Memory B cell (primary cell): Measurements from ENCODE around the gene KLHL29.

ENCODE experiments used
- ATAC-seq: fragments of 150-1000 bp; cut with Tn5 transposase; 2 replicates; pipeline ENCODE4 v1.10.0; 2021; ENCODE audit warnings: low read depth, mild to moderate bottlenecking, moderate library complexity
- DNase-seq, 2 donors: peaks; one replicate each; pipeline ENCODE4 v3.0.0; 2022; ENCODE audit warnings: low spot score in 2 of 2
- H3K27ac Mint-ChIP-seq: one replicate; pipeline ENCODE4 v1.8.0; 2022; ENCODE audit warnings: mild to moderate bottlenecking, moderate library complexity, mixed read lengths
- H3K27me3 Mint-ChIP-seq: one replicate; pipeline ENCODE4 v1.8.0; 2022; ENCODE audit warnings: mixed read lengths
- H3K36me3 Mint-ChIP-seq: one replicate; pipeline ENCODE4 v1.8.0; 2022; ENCODE audit warnings: mild to moderate bottlenecking, mixed read lengths
- H3K4me1 Mint-ChIP-seq: one replicate; pipeline ENCODE4 v1.8.0; 2022; ENCODE audit warnings: mixed read lengths
- H3K4me3 Mint-ChIP-seq: one replicate; pipeline ENCODE4 v1.8.0; 2022; ENCODE audit warnings: mild to moderate bottlenecking, moderate library complexity, mixed read lengths
- H3K9me3 Mint-ChIP-seq: one replicate; pipeline ENCODE4 v1.8.0; 2022; ENCODE audit warnings: mixed read lengths

KLHL29 gene

DNA sequence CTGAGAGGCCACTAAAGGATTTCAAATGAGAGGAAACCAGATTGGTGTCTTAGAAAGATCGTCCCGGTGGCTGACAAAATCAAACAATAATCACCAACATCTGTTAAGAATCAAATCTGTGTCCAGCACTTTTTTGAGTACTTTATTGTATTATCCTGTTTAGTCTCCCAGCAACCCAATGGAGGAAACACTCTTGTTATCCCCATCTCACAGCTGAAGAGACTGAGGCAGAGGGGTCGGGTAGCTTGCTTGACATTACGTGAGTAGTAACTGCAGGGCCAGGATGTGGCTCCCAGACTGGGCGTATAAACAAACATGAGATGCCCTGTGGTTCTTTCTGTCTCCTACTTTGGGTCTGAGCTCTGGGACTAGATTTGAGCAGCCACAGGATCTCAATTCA lies 76.0 kb downstream of the KLHL29 start:
- Mint-ChIP-seq H3K9me3 (no peaks in the 10 kb centered on the region), H3K27me3 (peaks cover 4% of the 10 kb centered on the region), H3K36me3 (no peaks in the 10 kb centered on the region), H3K4me3 (no peak overlapping the region), H3K27ac (no peak overlapping the region), H3K4me1 (no peaks in the 10 kb centered on the region)
- DNase-seq (no peak), ATAC-seq (no peak)

DNA sequence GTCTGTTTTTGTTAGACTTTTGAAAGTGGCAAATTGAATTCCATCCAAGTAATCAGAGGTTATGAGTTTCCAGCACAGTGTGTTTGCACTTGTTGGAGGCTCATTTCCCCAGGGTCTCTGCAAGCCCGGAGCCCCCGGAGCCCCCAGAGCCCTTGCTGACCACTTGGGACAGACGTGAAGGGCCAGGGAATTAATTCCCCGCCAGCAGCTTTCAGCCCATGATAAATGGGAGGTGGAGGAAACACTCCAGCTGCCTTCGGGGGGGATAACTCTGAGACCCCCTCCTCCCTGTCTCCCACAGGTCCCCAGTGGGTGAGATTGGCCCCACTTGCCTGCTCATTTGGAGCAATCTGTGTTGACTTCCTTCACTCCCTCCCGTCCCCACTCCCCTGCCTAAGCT lies 79.2 kb downstream of the KLHL29 start:
- H3K4me1 Mint-ChIP-seq: no peaks in the 10 kb centered on the region
- no peaks in the 10 kb centered on the region for H3K36me3 Mint-ChIP-seq
- no peaks in the 10 kb centered on the region for H3K9me3 Mint-ChIP-seq
- peaks cover 7% of the 10 kb centered on the region for H3K27me3 Mint-ChIP-seq
- no peak overlapping the region for H3K27ac Mint-ChIP-seq
- H3K4me3 Mint-ChIP-seq: no peak overlapping the region
- ATAC-seq (no peak), DNase-seq (no peak)

DNA sequence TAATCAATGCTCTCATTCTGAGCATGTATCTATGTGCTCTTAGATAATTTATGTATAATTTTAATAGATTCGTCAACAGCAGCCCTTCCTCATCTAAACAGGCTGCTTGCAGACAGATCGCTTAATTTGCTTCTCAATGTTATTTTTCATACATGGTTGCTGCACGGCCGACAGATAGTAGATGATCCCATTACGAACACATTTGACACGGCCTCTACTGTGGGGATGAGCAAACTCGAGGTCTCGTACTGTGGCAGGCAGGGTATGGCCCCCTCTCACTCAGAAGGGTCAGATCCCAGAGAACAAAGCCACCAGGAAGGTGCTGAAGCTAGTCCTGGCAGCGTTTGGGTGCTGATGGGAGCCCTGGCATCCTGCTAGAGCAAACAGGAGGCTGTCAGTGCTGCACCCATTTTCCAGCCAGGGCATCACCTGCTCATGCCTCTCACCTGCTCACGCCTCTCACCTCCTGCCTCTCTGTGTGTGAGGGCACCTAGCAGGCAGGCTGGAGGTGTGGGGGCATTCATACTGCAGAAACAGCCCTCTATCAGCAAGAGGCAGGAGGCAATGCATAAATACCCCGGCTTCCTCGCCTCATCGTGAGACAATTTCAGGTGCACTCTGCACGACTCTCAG lies 80.0 kb downstream of the KLHL29 start:
- no peaks in the 10 kb centered on the region for H3K4me1 Mint-ChIP-seq
- ATAC-seq: no peak
- no peak for DNase-seq
- no peak overlapping the region for H3K27ac Mint-ChIP-seq
- H3K36me3 Mint-ChIP-seq: no peaks in the 10 kb centered on the region
- H3K9me3 Mint-ChIP-seq: no peaks in the 10 kb centered on the region
- peaks cover 11% of the 10 kb centered on the region for H3K27me3 Mint-ChIP-seq
- H3K4me3 Mint-ChIP-seq: no peak overlapping the region

DNA sequence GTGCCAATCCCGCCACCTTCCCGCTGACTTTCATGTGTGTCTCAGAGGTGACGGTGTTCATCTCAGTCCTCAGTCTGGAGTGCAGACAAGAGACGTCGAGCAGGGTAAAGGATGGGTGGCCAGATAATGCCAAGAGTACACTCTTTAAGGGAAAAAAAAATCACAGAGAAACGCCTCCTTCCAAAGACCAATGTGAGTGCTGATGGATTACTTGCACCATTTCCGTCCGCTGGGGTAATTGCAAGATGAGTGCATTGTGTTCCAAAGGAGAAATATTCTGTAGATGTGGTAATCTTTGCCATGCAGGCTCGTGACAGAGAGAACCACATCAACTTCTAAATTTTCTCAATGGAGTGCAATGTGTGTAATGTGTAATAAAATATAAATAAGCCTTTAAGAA lies 81.0 kb downstream of the KLHL29 start:
- H3K4me3 Mint-ChIP-seq: no peak overlapping the region
- DNase-seq (no peak), ATAC-seq (no peak)
- no peaks in the 10 kb centered on the region for H3K9me3 Mint-ChIP-seq
- H3K27me3 Mint-ChIP-seq: peaks cover 11% of the 10 kb centered on the region
- no peaks in the 10 kb centered on the region for H3K4me1 Mint-ChIP-seq
- H3K36me3 Mint-ChIP-seq: no peaks in the 10 kb centered on the region
- H3K27ac Mint-ChIP-seq: no peak overlapping the region

DNA sequence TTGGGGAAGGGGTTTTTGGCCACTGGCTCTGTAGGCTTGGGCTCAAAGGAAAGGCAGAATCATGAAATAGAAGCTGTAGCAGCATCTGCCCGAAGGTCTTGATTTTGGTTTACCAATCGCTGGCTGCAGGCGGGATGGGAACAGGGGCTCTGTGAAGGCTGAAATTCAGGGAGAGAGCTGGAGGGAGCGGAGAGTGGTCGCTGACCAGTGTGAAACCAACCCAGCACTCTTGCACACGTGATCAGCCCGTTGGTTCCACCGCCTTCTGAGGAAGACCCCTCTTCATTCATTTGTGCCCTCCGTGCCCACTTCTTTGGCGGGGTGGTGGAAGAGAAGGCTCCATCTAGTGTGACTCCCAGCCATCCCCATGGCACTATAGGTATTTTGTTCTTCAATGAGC lies 82.6 kb downstream of the KLHL29 start:
- Mint-ChIP-seq H3K9me3 (no peaks in the 10 kb centered on the region), H3K27ac (no peak overlapping the region), H3K4me1 (no peaks in the 10 kb centered on the region), H3K27me3 (peaks cover 11% of the 10 kb centered on the region), H3K36me3 (no peaks in the 10 kb centered on the region), H3K4me3 (no peak overlapping the region)
- DNase-seq (no peak), ATAC-seq (no peak)

DNA sequence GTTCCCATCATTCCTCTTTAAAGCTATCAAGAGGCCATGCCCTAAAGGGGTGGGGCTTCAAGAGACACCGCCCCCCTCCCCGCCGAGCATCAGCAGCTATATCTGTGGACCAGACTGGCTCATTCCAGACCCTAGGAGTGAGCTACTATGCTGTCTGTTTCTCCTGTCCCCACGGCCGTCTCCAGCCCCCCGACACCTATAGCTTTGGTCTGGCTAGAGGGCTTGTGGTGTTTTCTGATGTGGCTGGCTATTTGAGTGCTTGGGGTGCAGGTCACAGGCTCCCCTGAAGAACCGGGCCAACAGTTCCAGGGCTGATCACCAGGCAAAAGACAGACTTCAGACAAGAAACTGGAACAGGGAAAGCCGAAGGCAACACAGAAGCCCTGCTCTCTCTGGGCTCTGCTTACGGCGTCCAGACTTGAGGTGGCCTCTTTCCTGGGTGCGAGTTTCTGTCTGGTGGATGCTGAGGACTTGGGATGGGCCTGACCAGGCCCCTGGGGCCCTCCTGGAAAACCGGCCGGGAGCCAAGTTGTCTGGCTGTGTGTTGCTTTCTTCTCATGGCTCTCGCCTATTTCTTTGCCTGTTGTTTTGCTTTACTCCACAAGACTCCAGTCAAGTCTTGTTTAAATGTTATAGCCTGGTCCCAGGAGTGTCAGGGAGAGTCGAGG lies 83.6 kb downstream of the KLHL29 start:
- Mint-ChIP-seq H3K36me3 (no peaks in the 10 kb centered on the region), H3K27ac (no peak overlapping the region), H3K27me3 (peaks cover 11% of the 10 kb centered on the region), H3K9me3 (no peaks in the 10 kb centered on the region), H3K4me3 (no peak overlapping the region), H3K4me1 (no peaks in the 10 kb centered on the region)
- DNase-seq: no peak
- ATAC-seq: no peak

DNA sequence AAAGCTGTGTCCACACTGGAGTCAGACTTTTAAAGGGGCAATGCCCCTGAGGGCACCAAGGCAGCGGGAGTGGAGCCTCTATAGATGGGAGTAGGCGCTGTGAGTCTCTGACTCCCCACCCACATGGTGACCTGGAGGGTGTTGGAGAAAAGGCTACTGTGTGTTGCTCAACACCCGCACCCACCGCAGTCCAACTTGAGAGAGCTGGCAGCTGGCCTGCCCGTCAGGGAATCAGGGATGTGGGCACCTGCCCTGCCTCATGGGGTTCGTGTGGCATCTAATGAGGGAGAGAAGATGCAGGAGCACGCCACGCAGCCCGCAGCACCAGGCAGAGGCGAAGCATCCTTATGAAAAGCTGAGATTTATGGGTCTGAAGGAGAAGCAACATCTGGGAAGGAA lies 84.2 kb downstream of the KLHL29 start:
- no peaks in the 10 kb centered on the region for H3K36me3 Mint-ChIP-seq
- peaks cover 11% of the 10 kb centered on the region for H3K27me3 Mint-ChIP-seq
- no peak overlapping the region for H3K27ac Mint-ChIP-seq
- no peak for ATAC-seq
- no peak overlapping the region for H3K4me3 Mint-ChIP-seq
- H3K9me3 Mint-ChIP-seq: no peaks in the 10 kb centered on the region
- DNase-seq: no peak
- no peaks in the 10 kb centered on the region for H3K4me1 Mint-ChIP-seq

DNA sequence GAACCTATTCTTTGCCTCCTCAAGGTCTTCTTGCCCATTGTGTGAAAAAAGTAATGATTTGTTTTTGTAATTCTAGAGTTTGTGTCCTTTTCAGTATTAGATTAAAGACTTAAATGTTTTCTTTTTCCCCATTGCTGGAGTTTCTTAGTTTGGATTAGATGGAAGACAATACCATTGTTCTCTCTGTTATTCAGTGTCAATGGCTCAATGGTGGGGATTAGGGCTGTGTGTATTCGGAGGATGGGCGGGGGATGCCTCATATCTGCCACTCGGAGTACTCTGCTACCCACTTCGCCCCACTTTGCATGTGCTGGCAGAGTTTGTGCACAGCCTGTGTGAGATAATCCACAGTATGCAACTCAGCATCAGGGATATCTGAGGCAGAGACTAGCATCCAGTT lies 90.1 kb downstream of the KLHL29 start:
- Mint-ChIP-seq H3K4me1 (no peaks in the 10 kb centered on the region), H3K27ac (no peak overlapping the region), H3K9me3 (no peaks in the 10 kb centered on the region), H3K36me3 (no peaks in the 10 kb centered on the region), H3K4me3 (no peak overlapping the region), H3K27me3 (no peaks in the 10 kb centered on the region)
- ATAC-seq (no peak), DNase-seq (no peak)

DNA sequence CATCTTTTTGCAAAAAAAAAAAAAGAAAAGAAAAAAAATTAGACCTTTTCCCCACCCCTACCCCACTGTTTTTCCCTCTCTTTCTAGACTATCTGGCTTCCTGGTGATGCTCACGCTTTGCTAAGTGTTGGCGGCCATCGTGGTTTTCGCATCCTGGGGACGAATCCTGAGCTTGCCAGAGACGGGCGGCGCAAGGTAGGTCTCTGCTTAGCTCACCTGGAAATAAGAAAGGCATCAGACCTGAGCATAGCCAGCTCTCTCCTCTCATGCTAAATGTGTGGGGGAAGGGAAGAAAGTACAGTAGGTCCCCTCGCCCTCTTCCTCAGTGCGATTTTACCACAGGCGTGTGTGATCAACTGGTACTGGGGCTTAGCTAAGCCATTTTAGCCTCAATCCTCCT lies 90.5 kb downstream of the KLHL29 start:
- Mint-ChIP-seq H3K27ac (no peak overlapping the region), H3K4me1 (no peaks in the 10 kb centered on the region)
- ATAC-seq: no peak

DNA sequence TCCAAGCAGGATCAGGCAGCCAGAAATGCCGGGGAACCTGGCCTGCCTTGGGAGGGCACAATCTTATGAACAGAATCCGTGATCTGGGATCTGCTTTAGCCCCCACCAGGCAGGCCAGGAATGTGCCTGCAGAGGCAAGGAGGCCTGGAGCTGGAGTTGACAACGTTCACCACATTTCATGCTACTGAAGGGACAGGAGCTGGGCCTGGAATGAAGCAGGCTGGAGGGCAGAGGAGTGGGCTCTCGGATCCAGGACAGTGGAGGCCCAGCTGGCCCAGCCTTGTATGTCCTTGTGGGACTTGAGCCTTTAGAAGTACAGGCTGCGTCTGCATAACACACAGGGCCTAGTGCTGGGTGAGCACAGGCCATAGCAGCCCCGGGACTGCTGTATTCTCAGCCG lies 91.8 kb downstream of the KLHL29 start:
- ATAC-seq: no peak
- Mint-ChIP-seq H3K4me3 (no peak overlapping the region), H3K36me3 (no peaks in the 10 kb centered on the region), H3K4me1 (no peaks in the 10 kb centered on the region), H3K27me3 (no peaks in the 10 kb centered on the region), H3K9me3 (no peaks in the 10 kb centered on the region), H3K27ac (no peak overlapping the region)
- DNase-seq: no peak

More for the DNA sequence above, 90.5 kb downstream of the KLHL29 start:
- Mint-ChIP-seq H3K36me3 (no peaks in the 10 kb centered on the region), H3K9me3 (no peaks in the 10 kb centered on the region), H3K27me3 (no peaks in the 10 kb centered on the region), H3K4me3 (no peak overlapping the region)
- DNase-seq: no peak

DNA sequence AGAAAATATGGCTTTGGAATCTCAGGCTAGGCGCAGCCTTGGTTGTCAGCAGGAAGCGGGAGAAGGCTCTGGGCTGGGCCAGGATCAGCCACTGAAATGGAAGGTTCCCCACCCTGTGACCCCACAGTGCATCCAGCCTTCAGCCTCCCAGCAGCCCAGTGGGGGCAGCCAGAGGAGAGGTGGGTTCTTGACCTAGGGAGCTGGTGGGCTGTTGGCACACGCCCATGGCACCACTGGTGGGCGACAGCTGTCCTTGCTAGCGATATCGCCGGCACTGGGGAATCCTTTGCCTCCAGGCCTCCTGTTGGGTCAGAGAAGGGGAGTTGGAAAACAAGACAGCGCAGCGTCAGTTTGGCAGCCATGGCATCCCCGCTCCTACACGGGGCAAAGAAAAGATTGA lies 92.4 kb downstream of the KLHL29 start:
- no peaks in the 10 kb centered on the region for H3K9me3 Mint-ChIP-seq
- H3K36me3 Mint-ChIP-seq: no peaks in the 10 kb centered on the region
- no peak overlapping the region for H3K27ac Mint-ChIP-seq
- H3K4me3 Mint-ChIP-seq: no peak overlapping the region
- no peaks in the 10 kb centered on the region for H3K4me1 Mint-ChIP-seq
- ATAC-seq: no peak
- no peak for DNase-seq
- H3K27me3 Mint-ChIP-seq: no peaks in the 10 kb centered on the region

DNA sequence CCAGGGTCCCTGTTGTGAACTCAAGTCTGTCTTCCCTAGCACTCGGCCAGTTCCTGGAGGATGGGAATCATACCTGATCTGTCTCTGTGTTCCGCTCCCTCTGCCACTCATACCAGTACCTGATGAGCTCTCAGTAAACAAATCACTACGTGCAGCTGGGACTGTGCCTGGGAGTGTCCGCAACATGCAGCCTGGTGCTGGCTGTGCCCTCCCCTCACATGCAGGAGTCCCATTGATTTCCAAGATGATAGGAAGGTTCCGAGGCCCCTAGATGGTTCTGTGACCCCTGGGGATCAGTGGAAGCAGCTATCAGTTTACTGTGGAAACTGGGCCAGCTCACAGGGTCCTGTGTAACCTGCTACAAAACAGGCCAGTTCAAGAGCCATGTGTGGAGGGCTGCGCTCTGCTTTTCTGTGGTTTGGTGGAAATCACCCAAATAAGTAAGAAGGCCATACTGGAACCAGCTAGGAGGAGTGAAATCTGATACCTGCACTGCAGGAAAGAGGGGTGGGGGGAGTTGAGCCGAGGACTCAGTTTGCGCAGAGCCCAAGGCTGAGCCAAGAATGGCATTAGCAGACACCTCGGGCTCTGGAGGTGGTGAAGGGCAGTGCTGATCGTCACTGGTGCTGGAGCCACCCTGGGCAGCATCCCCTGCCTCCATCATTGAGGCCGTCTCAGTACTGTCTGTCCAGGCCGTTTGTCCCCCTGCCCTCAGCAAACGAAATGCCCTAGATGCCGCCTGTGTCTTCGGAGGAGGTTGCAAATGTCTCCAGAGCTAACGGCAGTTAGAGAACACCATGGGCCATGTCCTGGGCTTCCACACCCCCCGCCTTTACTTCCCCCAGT lies 93.3 kb downstream of the KLHL29 start:
- H3K27ac Mint-ChIP-seq: no peak overlapping the region
- H3K9me3 Mint-ChIP-seq: no peaks in the 10 kb centered on the region
- no peak overlapping the region for H3K4me3 Mint-ChIP-seq
- DNase-seq: no peak
- no peaks in the 10 kb centered on the region for H3K27me3 Mint-ChIP-seq
- H3K4me1 Mint-ChIP-seq: no peaks in the 10 kb centered on the region
- ATAC-seq: no peak
- no peaks in the 10 kb centered on the region for H3K36me3 Mint-ChIP-seq

DNA sequence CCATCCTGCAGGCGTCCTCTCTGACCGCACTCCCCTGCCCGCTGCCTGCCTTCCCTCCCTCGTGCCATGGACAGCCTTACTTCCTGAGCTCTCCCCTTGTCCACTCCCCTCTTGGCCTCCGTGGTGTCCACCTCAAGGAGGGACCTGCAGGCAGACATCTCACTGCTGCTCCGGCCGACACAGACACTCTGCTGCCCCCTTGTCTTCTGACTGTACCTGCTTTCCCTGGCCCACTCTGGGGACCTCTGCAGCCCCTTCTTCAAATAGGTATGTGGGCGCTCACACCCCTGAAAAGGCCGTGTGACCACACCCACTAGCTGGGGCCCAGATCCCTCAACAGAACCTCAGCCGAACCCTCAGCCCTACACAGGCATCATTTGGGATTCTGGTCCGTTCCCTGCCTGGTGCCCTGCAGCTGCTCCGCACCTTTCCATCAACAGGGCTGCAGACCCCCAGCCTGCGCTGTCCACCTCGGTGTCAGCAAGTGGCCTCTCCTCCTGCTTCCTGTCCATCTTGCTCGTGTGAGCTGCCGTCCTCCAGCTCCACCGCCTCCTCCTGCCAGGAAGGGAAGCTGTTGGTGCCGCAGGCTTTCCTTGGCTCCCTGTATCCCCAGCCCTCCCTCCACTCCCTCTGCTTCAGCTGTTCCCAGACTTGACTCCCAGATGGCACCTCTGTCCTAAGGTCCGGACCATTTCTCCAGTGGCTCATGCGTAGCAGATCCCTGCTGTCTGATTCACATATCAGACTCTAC lies 94.1 kb downstream of the KLHL29 start:
- H3K4me3 Mint-ChIP-seq: no peak overlapping the region
- ATAC-seq: no peak
- DNase-seq: no peak
- no peaks in the 10 kb centered on the region for H3K27me3 Mint-ChIP-seq
- H3K27ac Mint-ChIP-seq: no peak overlapping the region
- H3K9me3 Mint-ChIP-seq: no peaks in the 10 kb centered on the region
- no peaks in the 10 kb centered on the region for H3K36me3 Mint-ChIP-seq
- H3K4me1 Mint-ChIP-seq: no peaks in the 10 kb centered on the region
